Activated CD8-positive, alpha-beta memory T cell treated with anti-CD3 and anti-CD28 coated beads for 1 hour (primary cell): ENCODE data around the gene NIPA2.

ENCODE experiments used
- DNase-seq, 2 donors: peaks; one replicate each; pipeline ENCODE4 v3.0.0-alpha.2; 2020; ENCODE audit warnings: low read depth in 1 of 2; ENCODE audit errors: extremely low read depth in 1 of 2

Gene NIPA2

DNA sequence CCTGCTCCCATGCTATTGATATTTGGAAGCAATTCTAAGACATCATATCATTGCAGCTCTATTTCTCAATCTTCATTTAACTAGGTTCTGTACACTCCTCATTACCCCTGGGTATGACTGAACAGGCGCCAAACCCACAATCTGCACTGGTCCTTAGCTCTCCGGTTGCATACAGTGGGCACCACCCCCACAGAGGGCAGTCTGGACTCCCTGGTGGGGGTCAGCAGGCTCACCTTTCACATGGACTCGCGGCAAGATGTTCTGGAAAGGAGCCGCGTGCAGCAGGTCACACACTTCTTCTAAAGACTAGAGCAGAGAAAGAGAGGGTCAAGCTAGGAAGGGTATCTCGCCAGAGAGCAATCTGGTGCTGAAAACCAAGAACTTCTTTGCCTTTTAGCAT, 36.5 kb downstream of the NIPA2 start:
- no peak for DNase-seq

DNA sequence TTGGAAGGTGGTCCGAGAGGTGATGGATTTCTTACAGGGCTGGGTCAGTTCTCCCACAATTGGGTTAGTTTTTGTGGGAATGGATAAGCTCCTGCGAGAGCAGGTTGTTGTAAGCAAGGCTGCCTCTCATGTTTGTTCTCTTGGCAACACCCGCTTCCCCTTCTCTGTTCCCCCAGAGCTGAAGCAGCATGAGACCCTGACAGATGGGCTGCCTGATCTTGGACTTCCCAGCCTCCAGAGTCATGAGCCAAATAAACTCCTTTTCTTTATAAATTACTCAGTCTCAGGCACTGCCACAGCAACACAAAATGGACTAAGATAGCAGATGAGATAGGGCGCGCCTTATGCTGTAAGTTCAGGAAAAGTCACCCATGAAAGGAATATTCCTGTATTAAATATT, 38.7 kb downstream of the NIPA2 start:
- no peak for DNase-seq

DNA sequence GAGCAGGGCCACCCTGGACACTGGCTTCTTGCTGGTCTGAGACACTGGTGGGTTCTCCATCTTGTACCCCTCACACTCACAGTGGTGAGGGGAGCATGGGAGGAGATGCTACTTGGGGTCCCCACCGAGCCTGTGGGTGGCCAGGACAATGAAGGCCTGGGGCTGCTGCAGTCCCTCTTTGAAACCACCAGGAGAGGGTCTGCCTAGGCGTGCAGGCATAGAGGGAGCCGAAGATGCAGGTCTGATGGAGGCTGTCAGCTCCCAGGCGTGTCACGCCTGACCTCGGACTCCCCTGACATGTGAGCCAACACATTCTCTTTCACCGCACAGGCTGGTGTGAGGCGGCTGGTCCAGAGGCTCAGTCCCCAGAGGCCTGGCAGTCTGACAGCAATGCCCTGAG, 39.1 kb downstream of the NIPA2 start:
- DNase-seq, result no peak

DNA sequence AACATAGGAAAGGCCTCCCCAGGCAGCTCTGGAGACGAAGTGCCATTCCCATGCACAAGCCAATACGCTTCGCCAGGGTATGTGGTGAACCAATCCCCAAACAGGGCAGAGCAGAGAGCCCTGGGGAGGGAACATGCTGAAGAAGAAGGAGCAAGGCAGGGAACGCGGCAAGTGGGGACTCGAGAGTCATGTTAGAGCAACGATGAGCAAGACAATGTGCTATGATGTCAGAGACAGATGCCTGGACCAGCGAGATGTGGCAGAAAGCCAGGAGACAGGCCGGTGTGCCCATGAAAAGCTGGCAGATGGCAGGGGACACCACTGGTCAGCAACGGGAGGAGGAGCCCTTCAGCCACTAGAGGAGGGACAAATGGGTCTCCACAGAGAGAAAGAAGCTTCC, 39.6 kb downstream of the NIPA2 start:
- DNase-seq, result no peak

DNA sequence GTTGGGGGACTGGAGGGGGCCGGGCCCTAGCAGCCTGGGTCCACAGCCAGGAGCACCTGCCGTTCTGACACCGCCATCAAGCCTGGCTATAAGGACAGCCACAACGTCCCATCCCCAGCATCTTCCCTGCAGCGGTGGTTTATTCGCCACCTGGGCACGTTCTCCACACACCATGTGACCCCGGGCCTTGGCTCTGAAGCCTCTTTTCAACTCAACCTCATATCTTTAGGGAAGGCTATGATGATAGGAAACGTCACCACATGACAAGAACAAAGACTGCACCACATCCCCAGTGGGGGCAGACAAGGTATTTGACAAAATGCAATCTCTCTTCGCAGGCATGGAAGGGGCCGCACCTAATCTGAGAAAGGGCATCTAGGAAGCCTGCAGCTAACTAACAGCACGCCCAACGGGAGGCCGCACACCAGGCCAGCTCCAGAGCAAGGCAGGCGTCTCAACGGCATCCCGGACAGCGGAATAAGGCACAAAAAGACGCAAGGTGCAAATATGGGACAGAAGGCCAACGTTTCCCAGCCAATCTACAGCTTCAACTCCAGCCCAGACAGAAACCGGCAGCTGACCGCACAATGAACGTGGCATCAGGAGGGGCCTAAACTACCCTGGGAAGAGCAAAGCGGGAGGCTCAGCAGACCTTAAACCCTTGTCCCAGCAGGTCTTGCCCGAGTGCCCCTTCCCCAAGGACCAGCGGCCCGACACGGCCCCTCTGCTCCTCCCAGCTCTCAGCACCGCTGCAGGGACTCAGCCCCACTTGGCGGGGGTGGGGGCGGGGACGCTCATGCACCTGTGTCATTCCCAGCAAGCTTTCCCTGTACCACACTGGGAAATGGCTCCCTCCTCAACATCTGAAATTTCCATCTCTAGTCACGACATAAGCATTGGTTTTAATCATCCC, 41.9 kb downstream of the NIPA2 start:
- no peak for DNase-seq

DNA sequence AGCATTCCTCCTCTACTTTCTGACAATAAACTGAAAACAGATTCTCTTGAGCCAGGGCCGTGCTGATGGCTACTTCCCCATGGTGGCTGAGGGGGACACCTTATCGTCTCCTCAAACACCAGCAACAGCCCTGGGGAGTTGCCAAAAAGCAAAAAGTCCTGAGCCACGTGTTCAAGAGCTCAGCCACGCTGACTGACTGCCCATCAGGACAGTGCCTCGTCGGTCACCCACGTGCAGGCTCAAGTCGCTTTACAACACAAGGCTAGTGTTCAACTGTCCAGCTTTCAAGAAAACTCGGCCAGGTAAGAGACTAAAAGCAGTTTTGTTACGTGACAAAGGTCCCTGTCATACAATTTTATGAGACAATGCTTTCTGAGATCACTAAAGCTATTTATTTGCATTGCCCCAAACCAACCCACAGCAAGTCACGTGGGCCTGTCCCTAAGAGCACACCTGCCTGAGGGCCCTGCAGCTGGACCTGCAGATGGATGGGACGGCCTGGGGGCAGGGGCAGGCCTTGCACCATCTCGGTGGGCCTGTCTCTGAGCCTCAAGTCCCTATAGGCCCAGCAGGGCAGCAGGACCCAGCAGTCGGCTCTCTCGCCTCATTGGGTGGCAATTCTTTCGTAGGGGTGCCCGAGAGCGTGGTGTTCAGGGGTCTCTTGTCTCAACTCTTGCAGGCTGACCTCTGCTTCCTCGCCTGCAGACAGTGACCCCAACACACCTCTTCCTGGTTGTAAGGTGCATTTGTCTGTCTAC, 42.7 kb downstream of the NIPA2 start:
- no peak for DNase-seq

DNA sequence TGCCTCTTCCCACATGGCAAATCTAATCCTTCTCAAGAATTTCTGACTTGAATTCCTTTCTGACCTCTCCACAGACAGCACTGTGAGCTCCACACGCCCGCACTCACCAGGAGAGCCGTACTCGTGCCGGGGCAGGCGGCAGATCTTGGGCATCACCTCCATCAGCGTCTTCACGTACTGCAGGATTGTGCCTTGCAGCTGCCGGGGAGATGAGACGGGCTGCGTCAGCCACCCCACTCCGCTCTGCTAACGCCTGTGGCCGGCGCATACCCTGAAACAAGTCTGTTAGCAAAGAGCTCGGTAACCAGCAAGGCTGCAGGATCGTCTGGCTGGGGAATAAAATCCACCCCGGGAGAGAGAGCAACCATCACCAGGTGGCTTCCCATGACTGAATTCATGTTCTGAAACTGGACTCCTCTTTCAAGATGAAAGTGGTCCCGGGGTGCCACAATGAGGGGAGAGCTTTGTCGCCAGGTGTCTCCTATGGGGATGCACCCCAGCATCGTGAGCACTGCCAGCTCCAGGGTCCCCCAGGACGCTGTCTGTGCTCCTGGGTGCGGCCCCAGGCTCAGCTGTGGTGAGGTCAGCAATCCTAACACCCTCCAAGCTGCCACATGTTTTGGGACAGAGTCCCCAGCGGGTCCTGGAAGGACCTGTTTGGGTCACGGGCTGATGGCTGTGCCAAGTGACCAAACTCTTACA, 43.4 kb downstream of the NIPA2 start:
- DNase-seq, result no peak

DNA sequence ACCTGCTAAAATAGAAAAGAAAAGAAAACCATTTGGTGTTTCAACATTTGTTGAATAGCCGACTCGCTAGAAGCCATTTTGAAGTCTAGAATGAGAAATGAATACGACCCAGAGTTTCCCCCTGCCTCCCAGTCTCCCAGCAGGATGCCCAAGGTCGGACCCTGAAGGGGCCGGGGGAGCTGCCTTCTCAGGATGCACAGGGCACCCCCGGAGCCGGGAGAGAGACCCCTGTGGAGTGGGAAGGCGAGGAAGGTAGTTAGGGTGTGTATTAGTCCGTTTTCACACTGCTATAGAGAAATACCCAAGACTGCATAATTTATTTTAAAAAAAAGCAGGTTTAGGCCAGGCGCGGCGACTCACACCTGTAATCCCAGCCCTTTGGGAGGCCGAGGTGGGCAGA, 44.7 kb downstream of the NIPA2 start:
- DNase-seq, result no peak

DNA sequence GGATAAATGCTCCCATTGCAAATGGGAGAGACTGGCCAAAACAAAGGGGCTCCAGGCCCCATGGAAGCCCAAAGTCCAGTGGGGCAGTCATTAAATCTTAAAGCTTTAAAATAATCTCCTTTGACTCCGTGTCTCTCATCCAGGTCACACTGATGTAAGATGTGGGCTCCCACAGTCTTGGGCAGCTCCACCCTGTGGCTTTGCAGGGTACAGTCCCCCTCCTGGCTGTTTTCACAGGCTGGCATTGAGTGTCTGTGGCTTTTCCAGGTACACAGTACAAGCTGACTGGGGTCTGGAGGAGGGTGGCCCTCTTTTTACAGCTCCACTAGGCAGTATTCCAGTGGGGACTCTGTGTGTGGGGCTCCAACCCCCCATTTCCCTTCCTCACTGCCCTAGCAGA, 45.9 kb downstream of the NIPA2 start:
- DNase-seq, result no peak

DNA sequence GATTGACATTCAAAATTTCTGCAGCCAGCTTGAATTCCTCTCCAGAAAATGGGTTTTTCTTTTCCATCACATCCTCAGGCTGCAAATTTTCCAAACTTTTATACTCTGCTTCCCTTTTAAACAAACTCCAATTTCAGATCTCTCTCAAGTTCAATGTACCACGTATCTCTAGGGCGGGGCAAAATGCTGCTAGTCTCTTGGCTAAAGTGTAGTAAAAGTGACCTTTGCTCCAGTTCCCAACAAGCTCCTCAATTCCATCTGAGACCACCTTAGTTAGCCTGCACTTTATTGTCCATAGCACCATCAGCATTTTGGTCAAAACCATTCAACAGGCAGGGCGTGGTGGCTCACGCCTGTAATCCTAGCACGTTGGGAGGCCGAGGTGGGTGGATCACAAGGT, 46.7 kb downstream of the NIPA2 start:
- DNase-seq, result no peak

DNA sequence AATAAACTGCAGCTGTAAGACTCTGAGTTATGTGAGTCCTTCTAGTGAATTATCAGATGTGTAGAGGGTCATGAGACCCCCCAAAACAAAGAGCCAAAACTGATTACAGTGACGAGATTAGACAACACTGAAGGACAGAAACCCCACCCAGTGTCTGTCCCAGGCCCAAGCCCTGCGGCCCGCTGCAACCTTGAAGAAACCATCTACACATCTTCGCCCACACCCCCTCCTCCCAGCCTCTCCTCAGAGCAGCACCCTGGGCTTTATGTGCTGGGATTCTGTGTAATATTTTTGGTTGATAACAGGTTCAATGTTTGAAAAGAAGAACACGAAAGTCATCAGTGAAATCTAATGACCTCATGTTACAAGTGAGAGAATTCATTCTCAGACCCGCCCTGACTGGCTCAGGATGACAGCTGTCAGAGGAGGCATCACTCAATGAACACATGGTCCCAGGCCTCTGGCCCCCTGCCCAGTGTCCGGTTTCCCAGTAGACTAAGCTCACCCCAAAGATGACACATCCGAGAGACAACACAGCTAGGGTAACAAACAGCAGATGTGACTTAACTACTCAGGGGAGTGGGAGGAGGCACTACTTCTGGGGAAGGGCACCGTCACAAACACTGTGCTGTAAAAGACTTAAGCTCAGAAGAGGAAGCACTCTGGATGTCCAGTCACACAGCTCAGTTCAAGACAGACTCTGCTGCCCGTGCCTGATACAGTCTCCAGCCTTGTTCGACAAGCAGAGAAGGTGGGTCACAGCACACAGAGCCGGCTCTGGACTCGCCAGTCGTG, 48.9 kb downstream of the NIPA2 start:
- DNase-seq, result no peak

DNA sequence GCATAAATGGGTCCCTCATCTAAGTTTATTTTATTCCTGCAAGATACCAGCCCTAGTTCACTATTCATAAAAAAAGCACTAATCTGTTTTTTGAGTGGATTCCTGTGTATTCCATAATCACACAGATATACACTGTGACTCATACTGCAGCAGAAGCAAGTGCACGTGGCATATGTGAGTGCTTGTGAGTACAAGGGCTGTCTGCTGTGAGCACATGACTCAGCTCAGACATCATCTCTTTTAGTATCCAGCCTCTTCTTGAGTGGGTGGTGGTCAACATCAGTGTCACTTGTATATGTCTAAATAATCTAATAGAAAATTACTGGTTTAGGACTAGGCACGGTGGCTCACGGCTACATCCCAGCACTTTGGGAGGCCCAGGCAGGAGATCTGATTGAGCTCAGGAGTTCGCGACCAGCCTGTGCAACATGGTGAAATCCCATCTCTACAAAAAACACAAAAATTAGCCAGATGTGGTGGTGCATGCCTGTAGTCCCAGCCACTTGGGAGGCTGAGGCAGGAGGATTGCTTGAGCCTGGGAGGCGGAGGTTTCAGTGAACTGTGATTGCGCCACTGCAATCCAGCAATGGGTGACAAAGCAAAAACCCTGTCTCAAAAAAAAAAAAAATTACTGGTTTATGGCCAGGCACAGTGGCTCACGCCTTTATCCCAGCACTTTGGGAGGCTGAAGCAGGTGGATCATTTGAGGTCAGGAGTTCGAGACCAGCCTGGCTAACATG, 49.8 kb downstream of the NIPA2 start:
- no peak for DNase-seq

DNA sequence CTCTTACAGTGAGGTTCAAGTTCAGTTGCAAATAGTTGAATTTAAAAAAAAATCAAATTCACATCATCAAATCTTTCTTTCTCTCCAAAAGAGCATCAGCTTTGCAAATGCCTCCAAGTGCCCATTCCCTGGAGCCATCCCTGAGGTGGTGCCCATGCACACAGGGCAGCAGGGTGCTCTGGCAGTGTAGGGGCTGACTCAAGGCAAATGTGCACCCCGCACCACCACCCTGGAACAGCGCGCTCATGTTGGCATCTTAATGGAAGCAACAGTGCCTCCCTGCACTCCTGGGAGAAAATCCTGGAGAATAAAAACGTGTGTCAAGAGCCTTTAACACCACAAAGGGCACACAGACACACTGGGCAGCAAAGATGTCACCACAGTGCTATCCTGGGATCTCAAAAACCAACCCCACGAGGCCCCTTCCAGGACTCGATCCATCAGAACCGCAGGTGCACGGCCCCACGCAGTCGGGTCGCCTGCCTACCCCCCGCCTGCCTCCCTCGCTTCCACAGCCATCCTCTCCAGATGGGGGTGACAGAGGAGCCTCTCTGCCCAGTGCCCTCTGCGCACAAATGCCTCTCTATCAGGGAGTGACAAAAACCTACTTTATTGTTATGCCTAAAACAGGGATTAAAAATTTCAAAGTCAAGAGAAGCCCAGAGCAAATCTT, 50.8 kb downstream of the NIPA2 start:
- DNase-seq, result no peak

DNA sequence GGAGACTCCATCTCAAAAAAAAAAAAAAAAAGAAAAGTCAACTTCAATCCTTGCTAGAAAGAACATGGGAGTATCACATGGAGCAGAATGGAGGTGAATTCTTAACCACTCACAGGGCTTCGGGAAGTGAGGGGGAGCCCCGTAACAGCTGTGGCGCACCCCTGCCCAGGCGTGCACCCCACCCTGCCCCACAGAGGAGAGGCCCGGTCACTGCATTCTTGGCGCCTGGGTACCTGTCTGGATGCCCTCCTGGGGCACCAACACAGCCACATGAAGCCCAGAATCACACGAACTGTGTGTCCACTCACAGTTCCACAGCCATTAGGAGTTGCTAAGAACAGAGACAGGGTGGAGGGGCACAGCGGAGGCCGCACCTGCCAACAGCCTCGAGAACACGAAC, 51.8 kb downstream of the NIPA2 start:
- DNase-seq, result no peak

DNA sequence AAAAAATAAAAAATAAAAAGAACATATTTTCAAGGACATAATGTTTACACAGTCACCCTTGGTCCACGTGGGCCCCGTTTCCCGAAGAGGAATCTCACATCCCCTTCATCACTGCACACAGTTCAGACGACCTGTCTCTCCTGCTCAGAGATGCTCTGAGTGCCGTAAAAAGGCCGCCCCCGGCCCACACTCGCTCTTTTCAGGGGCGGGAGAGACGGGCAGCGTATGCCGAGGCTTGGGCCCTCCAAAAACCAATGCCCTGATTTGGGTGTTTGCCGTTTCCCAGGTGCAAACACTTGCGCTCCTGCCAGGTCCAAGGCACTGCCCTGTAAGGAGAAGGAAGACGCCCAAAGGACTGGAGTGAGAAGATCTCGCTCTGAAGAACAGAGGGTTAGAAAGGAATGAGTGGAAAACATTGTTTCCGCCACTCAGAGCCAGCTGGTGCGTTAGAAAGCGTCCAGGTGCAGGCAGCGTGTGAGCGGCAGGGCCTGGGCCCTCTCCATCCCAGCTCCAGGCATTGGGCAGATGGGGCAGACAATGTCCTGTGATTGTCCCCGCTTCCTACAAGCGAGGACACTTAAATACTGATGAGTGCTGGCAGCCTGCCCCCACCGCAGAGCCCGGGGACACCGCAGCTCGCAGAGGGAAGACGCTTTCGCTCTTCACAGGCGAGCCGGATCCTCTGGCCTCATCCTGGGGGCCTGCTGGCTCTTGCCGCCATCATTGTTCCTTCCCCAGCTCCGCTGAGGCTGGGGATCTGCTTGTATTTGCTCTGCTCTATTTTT, 53.2 kb downstream of the NIPA2 start:
- DNase-seq, result no peak

DNA sequence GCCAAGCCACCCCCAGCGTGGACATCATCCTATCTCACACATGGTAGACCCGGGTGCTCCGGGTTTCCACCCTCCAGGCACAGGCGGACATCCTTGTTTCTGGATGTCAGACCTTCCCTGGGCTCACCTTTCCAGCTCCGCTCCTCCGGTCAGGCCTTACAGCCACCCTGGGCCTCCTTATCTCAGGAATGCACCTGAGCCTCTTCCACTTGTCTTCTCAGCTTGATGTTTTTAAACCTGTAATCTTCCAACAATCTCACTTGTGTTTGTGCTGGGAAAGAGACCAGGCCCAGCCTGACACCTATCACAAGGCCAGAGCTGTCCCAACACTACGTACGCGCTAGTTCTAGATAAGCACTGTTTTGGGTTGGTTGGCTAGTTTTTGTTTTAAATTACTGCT, 53.9 kb downstream of the NIPA2 start:
- DNase-seq, result no peak

DNA sequence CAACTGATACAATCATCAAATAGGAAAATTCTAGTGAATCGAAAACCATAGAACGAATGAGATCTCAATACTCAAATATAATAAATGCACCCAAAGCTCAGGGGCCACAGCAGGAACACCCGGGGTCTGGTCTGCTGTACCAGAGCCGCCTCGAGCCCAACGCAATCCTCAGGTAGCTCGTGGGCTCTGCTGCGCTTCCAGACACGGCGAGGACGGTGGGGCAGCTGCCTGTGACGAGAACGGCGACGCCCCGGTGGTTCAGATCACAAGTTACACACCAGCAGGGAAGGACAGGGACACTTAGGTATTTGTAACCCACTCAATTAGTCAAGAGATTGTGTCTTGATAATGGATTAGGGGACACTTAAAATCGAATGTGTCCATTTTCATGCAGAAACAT, 54.6 kb downstream of the NIPA2 start:
- no peak for DNase-seq

DNA sequence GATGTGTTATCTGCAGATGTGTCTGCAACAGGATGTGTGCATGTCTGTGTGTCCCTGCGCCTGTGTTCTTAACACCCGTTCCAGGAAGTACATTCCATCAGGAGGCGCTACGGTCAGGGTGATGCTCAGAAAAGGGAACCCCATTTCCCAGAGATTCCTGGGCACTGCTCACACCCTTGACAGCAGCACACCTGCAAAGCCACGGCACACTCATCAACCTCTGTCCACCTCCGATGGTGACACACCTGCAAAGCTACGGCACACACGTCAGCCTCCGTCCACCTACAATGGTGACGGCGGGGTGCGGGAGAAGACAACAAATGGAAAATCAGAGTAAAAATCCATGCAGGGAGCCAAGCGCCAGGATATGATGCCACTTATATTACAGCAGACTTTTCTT, 55.4 kb downstream of the NIPA2 start:
- DNase-seq, result no peak
